Smooth muscle cell of the brain vasculature (primary cell): ENCODE data around the gene FBXW2.
"Not testable (repeated sequence)": the region's sequence is repeated elsewhere in the genome, so short reads cannot be mapped to it uniquely, and the experiment has no call there.

Experiments
- DNase-seq: peaks from one replicate; pipeline ENCODE4 v3.0.0-alpha.2; 2012; ENCODE audit warnings: low read depth, low spot score

FBXW2 gene

GRCh38 chr9:120778758-120779157 is 14.5 kb downstream of the FBXW2 start:
- no peak for DNase-seq

- DNase-seq, result no peak
These were observed 16.0 kb downstream of the FBXW2 start for GRCh38 chr9:120777229-120777628.

DNA sequence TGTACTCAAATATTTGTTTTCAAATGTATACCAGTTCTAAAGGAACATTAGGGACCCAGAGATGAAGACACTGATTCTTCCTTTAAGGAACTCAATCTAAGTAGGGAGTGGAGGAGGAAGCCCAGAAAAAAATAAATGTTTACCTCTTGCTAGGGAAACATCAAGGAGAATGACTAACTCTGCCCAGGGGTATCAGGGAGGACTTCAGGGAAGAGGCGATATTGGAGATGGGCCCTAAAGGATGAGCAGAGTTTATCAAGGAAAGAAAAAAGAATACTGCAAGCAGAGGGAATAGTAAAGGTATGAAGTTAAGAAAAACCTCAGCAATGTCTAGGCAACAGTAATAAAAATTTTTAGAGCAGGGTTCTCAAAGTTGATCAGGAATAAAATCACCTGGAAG is 16.4 kb downstream of the FBXW2 start:
- no peak for DNase-seq

- no peak for DNase-seq
These were observed 17.4 kb downstream of the FBXW2 start for GRCh38 chr9:120775859-120776258.

- DNase-seq, result no peak
These were observed 18.5 kb downstream of the FBXW2 start for GRCh38 chr9:120774719-120775118.

DNA sequence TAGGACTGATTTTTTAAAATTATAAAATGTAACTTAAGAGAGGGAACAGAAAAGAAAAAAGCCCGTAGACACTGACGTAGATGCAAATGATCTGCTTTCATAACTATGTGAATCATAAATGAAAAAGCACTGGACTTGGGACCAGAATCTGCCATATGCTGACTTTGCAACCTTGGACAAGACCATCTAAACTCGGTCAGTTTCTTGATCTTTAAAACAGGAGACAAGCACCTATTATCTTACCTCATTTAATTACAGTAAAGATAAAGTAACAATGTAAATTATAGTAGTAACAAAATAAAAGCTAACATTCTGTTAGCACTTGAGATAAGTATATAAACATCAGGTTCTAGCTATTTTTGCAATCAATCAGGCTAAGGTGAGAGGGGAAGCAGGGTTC is 20.0 kb downstream of the FBXW2 start:
- DNase-seq, result no peak

DNA sequence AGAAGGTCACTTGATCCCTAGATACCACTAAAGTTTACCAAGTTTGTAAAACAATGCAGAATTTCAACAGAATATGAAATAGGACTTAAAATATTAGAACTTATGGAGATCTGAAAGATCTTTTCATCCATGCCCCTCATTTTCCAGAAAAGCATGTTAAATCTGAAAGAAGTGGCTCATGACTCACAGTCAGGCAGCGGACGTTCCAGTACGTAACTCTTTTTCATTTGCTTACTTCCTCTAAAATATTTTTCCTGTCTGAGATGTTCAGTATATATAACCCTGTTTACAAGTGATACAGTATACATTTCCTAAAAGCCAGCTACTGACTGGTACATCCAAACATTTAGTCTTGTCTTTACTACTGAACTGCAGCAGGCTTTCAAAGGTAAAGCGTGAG is 22.3 kb downstream of the FBXW2 start:
- no peak for DNase-seq

GRCh38 chr9:120768886-120769285 is 24.3 kb downstream of the FBXW2 start:
- no peak for DNase-seq

GRCh38 chr9:120768247-120768646 is 25.0 kb downstream of the FBXW2 start:
- no peak for DNase-seq

- no peak for DNase-seq
These were observed 25.8 kb downstream of the FBXW2 start for GRCh38 chr9:120767451-120767850.

GRCh38 chr9:120765910-120766425 is 27.2 kb downstream of the FBXW2 start:
- DNase-seq, result no peak

- no peak for DNase-seq
These were observed 28.7 kb downstream of the FBXW2 start for GRCh38 chr9:120764476-120764875.

- no peak for DNase-seq
These were observed 32.2 kb downstream of the FBXW2 start for GRCh38 chr9:120761006-120761405.

GRCh38 chr9:120759755-120760400 is 33.3 kb downstream of the FBXW2 start:
- no peak for DNase-seq

DNA sequence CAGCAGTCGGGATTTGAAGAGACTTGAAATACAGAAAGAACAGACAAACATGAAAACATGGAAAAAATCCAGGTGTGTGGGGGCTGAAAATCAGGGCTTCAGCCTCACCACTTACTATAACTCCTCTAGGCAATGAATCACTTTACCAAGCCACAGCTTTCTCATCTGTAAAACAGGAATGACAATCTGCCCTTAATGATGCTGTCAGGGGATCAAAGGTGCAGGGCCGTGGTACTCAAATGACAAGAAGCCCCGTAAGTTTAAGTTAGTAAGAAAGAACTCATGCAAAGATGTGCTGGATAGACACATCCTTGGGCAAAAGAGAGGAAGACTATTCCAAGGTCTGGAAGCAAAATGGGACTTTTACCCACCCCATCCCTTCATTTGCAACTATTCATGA is 34.7 kb downstream of the FBXW2 start:
- no peak for DNase-seq

DNA sequence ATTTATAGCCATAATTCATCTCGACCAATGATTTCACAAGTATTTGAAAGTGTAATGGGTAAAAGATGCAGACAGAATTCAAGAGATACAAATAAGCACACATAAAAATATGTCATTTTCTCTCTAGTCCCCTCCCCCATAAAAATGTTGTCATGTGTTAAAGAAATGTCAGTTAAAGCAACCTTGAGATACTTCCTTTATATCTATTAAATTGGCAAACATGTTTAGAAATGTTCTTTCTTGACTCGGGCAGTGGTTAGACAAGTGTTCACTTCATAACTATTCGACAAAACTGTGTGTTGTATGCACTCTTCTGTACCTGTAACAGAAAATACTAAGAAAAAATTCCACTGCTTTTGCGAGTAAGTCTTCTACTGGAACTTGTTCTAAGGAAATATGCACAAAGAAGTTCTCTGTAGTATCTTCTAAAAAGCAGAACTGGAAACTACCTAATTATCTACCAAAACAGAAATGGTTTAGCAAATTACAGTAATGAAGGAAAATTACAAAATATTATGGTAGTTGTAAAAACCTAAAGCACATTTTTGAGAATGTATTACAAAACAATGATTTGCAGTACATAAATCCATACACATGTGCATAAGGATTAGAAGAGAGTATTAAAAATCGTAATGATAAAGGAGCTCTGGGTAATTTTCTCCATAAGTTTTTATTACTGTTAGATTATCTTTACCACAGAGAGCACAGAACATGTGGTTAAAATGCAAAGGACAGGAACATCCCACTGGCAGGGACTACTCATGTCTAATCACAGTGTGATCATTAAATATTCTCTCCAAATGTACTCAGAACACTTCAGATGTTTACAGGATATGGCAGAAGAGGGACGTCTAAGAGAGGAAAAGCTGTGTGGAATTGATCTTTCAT is 35.9 kb downstream of the FBXW2 start:
- DNase-seq, result no peak

- DNase-seq, result no peak
These were observed 36.7 kb downstream of the FBXW2 start for GRCh38 chr9:120756531-120756930.

DNA sequence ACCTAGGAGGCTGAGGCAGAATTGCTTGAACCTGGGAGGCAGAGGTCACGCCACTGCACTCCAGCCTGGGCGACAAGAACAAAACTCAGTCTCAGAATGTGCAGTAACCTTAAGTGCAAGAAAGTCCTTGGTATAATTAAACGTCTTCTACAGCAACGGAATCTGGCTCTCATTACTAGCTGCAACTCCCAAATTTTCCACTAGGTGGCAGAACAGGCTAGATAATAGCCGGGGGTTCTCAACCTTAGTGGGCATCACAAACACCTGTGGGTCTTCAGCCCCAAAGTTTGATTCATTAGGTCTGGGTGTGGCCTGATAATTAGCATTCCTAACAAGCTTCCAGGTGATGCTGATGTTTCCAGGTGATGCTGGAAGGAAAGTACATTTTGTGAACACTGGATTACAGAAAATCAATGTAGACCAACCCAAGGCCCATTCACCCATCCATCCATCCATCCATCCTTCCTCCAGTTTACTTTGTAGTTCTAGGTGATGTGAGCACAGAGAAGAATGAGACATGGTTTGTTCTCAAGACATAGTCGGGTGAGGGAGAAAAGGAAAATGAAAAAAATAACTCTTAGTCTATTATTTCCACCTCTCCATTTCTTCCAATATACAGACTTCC is 37.3 kb downstream of the FBXW2 start:
- no peak for DNase-seq

- no peak for DNase-seq
These were observed 38.2 kb downstream of the FBXW2 start for GRCh38 chr9:120755044-120755443.

- DNase-seq, result no peak
These were observed 42.8 kb downstream of the FBXW2 start for GRCh38 chr9:120750421-120750820.

GRCh38 chr9:120746366-120746765 is 46.9 kb downstream of the FBXW2 start:
- DNase-seq, result not testable (repeated sequence)

GRCh38 chr9:120745278-120745677 is 47.9 kb downstream of the FBXW2 start:
- no peak for DNase-seq
